ENCODE data around the gene KCNK13. TPM values are rescaled to one million over a fixed set of nuclear protein-coding genes. Genes with fewer than 3 reads are reported as not detected.
"Not testable (repeated sequence)": the region's sequence is repeated elsewhere in the genome, so short reads cannot be mapped to it uniquely, and the experiment has no call there.

Gene KCNK13
- total and polyA plus RNA-seq, 2 of the 13 experiments (the other 11 are each of a cell fraction or from before 2014, with no cell fraction given) = 0.08 to 0.29 TPM

- TF ChIP-seq HNF1A (IDR thresholded peaks at IDR 0.05; ENCODE audit: low read depth) (no peak), HNF1A (CRISPR knock-in tag; IDR thresholded peaks at IDR 0.05; ENCODE audit: borderline replicate concordance) (no peak), BRD4 (CRISPR knock-in tag; IDR thresholded peaks at IDR 0.05) (no peak)
Measured at GRCh38 chr14:90024910-90025309, 36.9 kb upstream of the KCNK13 start (continued).

- CTCF ChIA-PET (ENCODE audit: low intra/inter-chr PET ratio, low total read pairs); H3K27me3 ChIP-seq (ENCODE audit: control insufficient read depth in 1 of 2, insufficient read depth in 2 of 2, low read length in 2 of 2); H2AFZ ChIP-seq (ENCODE audit: low read length); H4K20me1 ChIP-seq (ENCODE audit: insufficient read depth, low read length); H3K79me2 ChIP-seq (ENCODE audit: insufficient read depth, low read length); ATAC-seq; intact Hi-C loops (cut with micrococcal nuclease; ENCODE audit: unreplicated experiment); in situ Hi-C loops (cut with HindIII; ENCODE audit: extremely low pct_ligation_motif_present, low pct_unique_long_range_greater_than_20kb); H3K9ac ChIP-seq (ENCODE audit: insufficient read depth, low read depth, low read length); DNase-seq (ENCODE audit: low spot score); H3K4me1 ChIP-seq (ENCODE audit: insufficient read depth, low read length); FAIRE-seq; BruUV-seq (replicated peaks); H3K4me3 ChIP-seq (replicated peaks in 1 of 3; ENCODE audit: insufficient read depth in 1 of 3, low read depth in 2 of 3, low read length in 3 of 3); H3K9me3 ChIP-seq (ENCODE audit: low read length); H3K27ac ChIP-seq (ENCODE audit: extremely low read length, insufficient read depth, low read length); H3K4me2 ChIP-seq (ENCODE audit: low read depth, low read length); POLR2A ChIA-PET: not testable (repeated sequence)
- H3K36me3 ChIP-seq (replicated peaks in 1 of 2; ENCODE audit: control insufficient read depth in 1 of 2, insufficient read depth in 2 of 2, low read length in 2 of 2) = peaks cover 5 to 29% of the 10 kb centered on the region in 2 experiments; a peak in 4 of 5 replicates
- 100% methylated on average over 3 of the region's 4 CpGs for WGBS (ENCODE audit: low lambda C conversion rate)
Measured at GRCh38 chr14:90026608-90027007, 35.2 kb upstream of the KCNK13 start.

Data from HepG2 (cell line).